ENCODE results near the gene KLF17.

- TF ChIP-seq POLR2A (IDR thresholded peaks at IDR 0.05): no peak
- no peak for TF ChIP-seq CTCF (IDR thresholded peaks at IDR 0.05)
Observed at GRCh38 chr1:44090429-44091252, 28.0 kb upstream of the KLF17 start.

Data from heart left ventricle (tissue), 13 donors.